Breast epithelium (tissue), 4 donors: ENCODE measurements around the gene BBS9. TPM values are rescaled to one million over a fixed set of nuclear protein-coding genes. Genes with fewer than 3 reads are reported as not detected.
"Not testable (repeated sequence)": the region's sequence is repeated elsewhere in the genome, so short reads cannot be mapped to it uniquely, and the experiment has no call there.

Source experiments
- DNase-seq, 2 donors: peaks; one replicate each; pipeline ENCODE4 v3.0.0-alpha.2; 2019; ENCODE audit warnings: low spot score in 2 of 2
- H3K27ac ChIP-seq, 2 donors: fragments of 200-600 bp; sonication (generic) in 1 of 2; one replicate each; pipeline ENCODE4 v1.5.1; 2016 to 2019; ENCODE audit warnings: mild to moderate bottlenecking in 1 of 2
- H3K27me3 ChIP-seq, 2 donors: fragments of 200-600 bp; sonication (generic) in 1 of 2; one replicate each; pipeline versions ENCODE4 v1.5.1 to v1.6.0; 2017 to 2019; ENCODE audit warnings: control low read depth in 1 of 2, mild to moderate bottlenecking in 1 of 2
- H3K36me3 ChIP-seq: fragments of 200-600 bp; one replicate; pipeline ENCODE4 v1.5.1; 2019
- H3K4me1 ChIP-seq, 2 donors: fragments of 200-600 bp; sonication (generic); one replicate each; pipeline ENCODE4 v1.5.1; 2016 to 2019; ENCODE audit warnings: control low read depth in 1 of 2
- H3K4me3 ChIP-seq, 3 donors: fragments of 200-600 bp; sonication (generic); 1 replicate in 2 of 3; 2 replicates in 1 of 3; pipeline ENCODE4 v1.5.1; 2016 to 2019; ENCODE audit warnings: mild to moderate bottlenecking in 3 of 3, moderate library complexity in 2 of 3
- H3K9me3 ChIP-seq, 2 donors: fragments of 200-600 bp; sonication (generic) in 1 of 2; one replicate each; pipeline ENCODE4 v1.5.1; 2016 to 2019; ENCODE audit warnings: control low read depth in 1 of 2
- CTCF ChIP-seq, 3 donors: fragments of 450-650 bp; IDR thresholded peaks; one replicate each; pipeline ENCODE4 v1.5.1; 2016 to 2017; ENCODE audit warnings: antibody characterized with exemption in 3 of 3, mild to moderate bottlenecking in 3 of 3, moderate library complexity in 3 of 3
- POLR2A ChIP-seq: fragments of 450-650 bp; IDR thresholded peaks from one replicate; pipeline ENCODE4 v1.6.1; 2016; ENCODE audit warnings: antibody characterized with exemption, mild to moderate bottlenecking, moderate library complexity
- POLR2AphosphoS5 ChIP-seq, 3 donors: sonication (generic); formaldehyde crosslinking; IDR thresholded peaks; one replicate each; pipeline ENCODE4 v1.6.1; 2017; ENCODE audit warnings: antibody characterized with exemption in 3 of 3
- intact Hi-C: fragments of 100-400 bp; cut with DNase I; formaldehyde crosslinking; loops from one replicate; pipeline ENCODE4 v1.15.1; 2023; ENCODE audit warnings: low total_unique reads
- total RNA-seq, 3 donors: library from RNA; depleted of rRNA; stranded (reverse); fragments of >200 nt; gene quantifications; one replicate each; pipeline ENCODE4 v1.1.0, GENCODE V29; 2016

The BBS9 gene
- total RNA-seq, 3 donors from 2014 or later: 27.4 to 49.5 (median 43.6) TPM

GRCh38 chr7:33466203-33466602, 336.8 kb downstream of the BBS9 start:
- intact Hi-C loops: no loop called here
- Histone ChIP-seq H3K4me3 (no peak overlapping the region), H3K9me3 (no peaks in the 10 kb centered on the region), H3K36me3 (no peaks in the 10 kb centered on the region), H3K27ac (no peak overlapping the region), H3K4me1 (no peaks in the 10 kb centered on the region), H3K27me3 (no peaks in the 10 kb centered on the region)
- no peak for TF ChIP-seq POLR2AphosphoS5 (IDR thresholded peaks at IDR 0.05)
- TF ChIP-seq POLR2A: no peak
- TF ChIP-seq CTCF (IDR thresholded peaks at IDR 0.05): no peak
- DNase-seq: no peak

GRCh38 chr7:33471636-33472242, 342.4 kb downstream of the BBS9 start:
- Histone ChIP-seq H3K9me3 (no peaks in the 10 kb centered on the region), H3K4me1 (no peaks in the 10 kb centered on the region), H3K27ac (no peak overlapping the region), H3K4me3 (no peak overlapping the region), H3K36me3 (no peaks in the 10 kb centered on the region), H3K27me3 (no peaks in the 10 kb centered on the region)
- DNase-seq: no peak
- TF ChIP-seq POLR2A (no peak), CTCF (IDR thresholded peaks at IDR 0.05) (no peak), POLR2AphosphoS5 (IDR thresholded peaks at IDR 0.05) (no peak)
- intact Hi-C loops: no loop called here

DNA sequence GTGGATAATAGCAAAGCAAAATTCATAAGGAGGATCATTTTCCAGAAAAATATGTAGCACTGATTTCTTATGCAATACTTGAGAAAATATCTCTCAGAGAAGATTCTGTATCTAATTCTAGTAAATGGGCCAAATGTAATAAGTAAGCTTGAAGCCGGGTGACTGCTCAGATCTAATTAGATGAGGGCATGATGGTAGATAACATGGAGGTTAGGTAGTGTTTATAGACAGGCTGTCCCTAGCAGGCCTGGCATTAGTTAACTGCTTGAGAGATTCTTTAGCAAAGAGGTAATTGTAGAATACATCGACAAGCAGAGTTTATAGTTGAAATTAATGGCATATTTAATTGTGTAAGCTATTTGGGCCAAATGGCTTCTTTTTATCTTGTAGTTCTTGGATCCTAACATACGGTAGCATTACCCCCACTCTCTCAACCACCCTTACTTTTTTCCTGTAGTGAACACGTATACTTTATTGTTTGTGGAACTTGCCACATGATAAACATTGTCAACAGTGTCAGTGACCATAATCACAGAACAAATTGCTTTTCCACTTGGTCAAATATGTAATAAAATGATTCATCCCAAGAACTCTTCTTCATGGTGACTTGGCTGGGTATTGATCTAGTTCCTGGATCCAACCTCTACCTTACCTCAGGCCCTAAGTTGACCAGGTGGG, 343.1 kb downstream of the BBS9 start:
- Histone ChIP-seq H3K9me3 (no peaks in the 10 kb centered on the region), H3K4me1 (no peaks in the 10 kb centered on the region), H3K27ac (no peak overlapping the region), H3K36me3 (no peaks in the 10 kb centered on the region), H3K27me3 (no peaks in the 10 kb centered on the region), H3K4me3 (no peak overlapping the region)
- no peak for DNase-seq
- TF ChIP-seq POLR2A (no peak), CTCF (IDR thresholded peaks at IDR 0.05) (no peak), POLR2AphosphoS5 (IDR thresholded peaks at IDR 0.05) (no peak)
- intact Hi-C loops: no loop called here

DNA sequence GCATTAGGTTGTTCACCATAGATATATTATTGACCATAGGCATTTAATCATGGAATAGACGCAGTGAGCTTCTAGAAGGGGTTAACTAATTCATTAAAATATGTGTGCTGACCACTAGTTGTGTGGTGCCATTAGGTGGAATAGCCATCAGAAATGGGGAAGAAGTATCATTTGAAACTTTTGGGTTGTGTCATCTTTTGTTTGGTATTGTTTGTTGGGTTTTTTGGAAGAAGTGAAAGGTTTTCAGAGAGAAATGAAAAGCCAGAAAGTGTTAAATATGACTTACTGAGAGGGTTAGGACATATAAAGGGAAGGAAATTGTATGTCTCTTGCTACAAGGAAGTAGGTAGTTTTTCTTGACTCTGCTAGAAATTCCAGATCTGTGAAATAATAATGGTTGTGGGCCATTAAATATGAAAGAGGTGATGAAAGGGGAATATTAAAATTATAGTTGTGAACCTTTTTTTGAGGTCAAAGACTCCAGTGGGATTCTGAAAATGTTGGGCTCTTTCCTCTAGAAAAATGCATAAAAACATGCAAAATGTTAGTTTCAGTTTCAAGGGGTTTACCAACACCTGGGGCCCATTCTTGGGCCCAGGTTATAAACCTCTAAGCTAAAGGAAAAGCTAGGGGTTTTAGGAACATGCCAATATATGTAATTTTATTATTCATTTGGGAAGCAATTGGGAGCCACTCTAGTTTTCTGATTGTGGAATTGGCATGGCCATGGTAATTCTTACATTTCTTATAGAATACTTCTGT, 348.5 kb downstream of the BBS9 start:
- Histone ChIP-seq H3K27ac (no peak overlapping the region), H3K4me3 (no peak overlapping the region), H3K27me3 (no peaks in the 10 kb centered on the region), H3K36me3 (no peaks in the 10 kb centered on the region), H3K9me3 (peaks cover 0 to 4% of the 10 kb centered on the region in 2 donors), H3K4me1 (no peaks in the 10 kb centered on the region)
- TF ChIP-seq CTCF (IDR thresholded peaks at IDR 0.05) (no peak), POLR2A (no peak), POLR2AphosphoS5 (IDR thresholded peaks at IDR 0.05) (no peak)
- DNase-seq: no peak
- intact Hi-C loops: no loop called here

DNA sequence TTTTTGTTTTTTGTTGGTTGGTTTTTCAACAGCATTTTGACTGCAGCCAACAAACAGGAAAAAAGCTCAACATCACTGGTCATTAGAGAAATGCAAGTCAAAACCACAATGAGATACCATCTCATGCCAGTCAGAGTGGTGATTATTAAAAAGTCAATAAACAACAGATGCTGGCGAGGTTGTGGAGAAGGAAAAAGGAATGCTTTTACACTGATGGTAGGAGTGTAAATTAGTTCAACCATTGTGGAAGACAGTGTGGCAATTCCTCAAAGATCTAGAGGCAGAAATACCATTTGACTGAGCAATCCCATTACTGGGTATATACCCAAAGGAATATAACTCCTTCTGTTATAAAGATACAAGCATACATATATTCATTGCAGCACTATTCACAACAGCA, 355.1 kb downstream of the BBS9 start:
- intact Hi-C loops: not testable (repeated sequence)

More for the DNA sequence above, 355.1 kb downstream of the BBS9 start:
- not testable (repeated sequence) for H3K4me1 ChIP-seq, H3K27me3 ChIP-seq, H3K36me3 ChIP-seq, H3K9me3 ChIP-seq, H3K4me3 ChIP-seq, H3K27ac ChIP-seq, DNase-seq
